K562 (cell line): ENCODE measurements around the gene MYH7. TPM values are rescaled to one million over a fixed set of nuclear protein-coding genes. Genes with fewer than 3 reads are reported as not detected.

ENCODE experiments used
- ATF6 ChIP-seq: sonication (generic); formaldehyde crosslinking; IDR thresholded peaks from 2 replicates; pipeline ENCODE4 v1.4.0; 2020; ENCODE audit warnings: mild to moderate bottlenecking, missing genetic modification reagents
- CBX5 ChIP-seq: IDR thresholded peaks from 2 replicates; pipeline ENCODE4 v1.6.1; 2014; ENCODE audit warnings: low read depth, borderline replicate concordance
- CCAR2 ChIP-seq: fragments of 200-400 bp; formaldehyde crosslinking; IDR thresholded peaks from 2 replicates; pipeline ENCODE4 v1.6.1; 2017; ENCODE audit warnings: mild to moderate bottlenecking, low read depth, low read length
- HBP1 ChIP-seq: fragments of 450-650 bp; formaldehyde crosslinking; IDR thresholded peaks from 2 replicates; pipeline ENCODE4 v1.4.0; 2022; ENCODE audit warnings: missing genetic modification characterization
- MITF ChIP-seq: IDR thresholded peaks from 2 replicates; pipeline ENCODE4 v1.6.1; 2014; ENCODE audit warnings: antibody characterized with exemption
- MXI1 ChIP-seq: IDR thresholded peaks from 2 replicates; pipeline ENCODE4 v1.6.1; 2011; ENCODE audit warnings: low read depth, mild to moderate bottlenecking, improper control_type of control experiment, low read length
- NR3C1 ChIP-seq: sonication (generic); formaldehyde crosslinking; IDR thresholded peaks from 2 replicates; pipeline ENCODE4 v1.8.1; 2022; ENCODE audit warnings: missing genetic modification reagents
- PHTF2 ChIP-seq: fragments of 250-450 bp; sonication (Bioruptor Pico); IDR thresholded peaks from 2 replicates; pipeline ENCODE4 v1.5.0; 2021; ENCODE audit warnings: mild to moderate bottlenecking
- RBM17 ChIP-seq: fragments of 200-400 bp; formaldehyde crosslinking; IDR thresholded peaks from 2 replicates; pipeline ENCODE4 v1.6.1; 2017; ENCODE audit warnings: low read depth, mild to moderate bottlenecking, low read length, borderline replicate concordance
- RBM25 ChIP-seq: fragments of 200-400 bp; formaldehyde crosslinking; IDR thresholded peaks from 2 replicates; pipeline ENCODE4 v1.6.1; 2018; ENCODE audit warnings: low read length, low read depth, moderate library complexity; ENCODE audit not compliant: severe bottlenecking
- SPI1 ChIP-seq: IDR thresholded peaks from 2 replicates; pipeline ENCODE4 v1.6.1; 2011; ENCODE audit warnings: low read depth, low read length, control low read depth, borderline replicate concordance
- TGIF2 ChIP-seq: sonication (generic); formaldehyde crosslinking; IDR thresholded peaks from 2 replicates; pipeline ENCODE4 v1.8.1; 2022; ENCODE audit warnings: mild to moderate bottlenecking, missing genetic modification reagents, moderate library complexity
- UBTF ChIP-seq, 2 experiments: IDR thresholded peaks; 2 replicates each; pipeline ENCODE4 v1.6.1; 2012; ENCODE audit warnings: improper control_type of control experiment in 2 of 2, low read depth in 2 of 2, low read length in 2 of 2, borderline replicate concordance in 1 of 2
- ZBED1 ChIP-seq: IDR thresholded peaks from 2 replicates; pipeline ENCODE4 v1.6.1; 2014
- ZC3H8 ChIP-seq: fragments of 450-650 bp; IDR thresholded peaks from 2 replicates; pipeline ENCODE4 v1.6.1; 2017
- ZKSCAN8 ChIP-seq: fragments of 200-800 bp; sonication (Bioruptor generic); IDR thresholded peaks from 2 replicates; pipeline ENCODE4 v1.6.1; 2016; ENCODE audit warnings: missing genetic modification characterization, missing compliant biosample characterization
- ZNF232 ChIP-seq: sonication (generic); formaldehyde crosslinking; IDR thresholded peaks from 2 replicates; pipeline ENCODE4 v1.8.0; 2022; ENCODE audit warnings: mild to moderate bottlenecking, missing genetic modification reagents
- ZNF695 ChIP-seq: fragments of 450-650 bp; formaldehyde crosslinking; IDR thresholded peaks from 2 replicates; pipeline ENCODE4 v1.4.0; 2020; ENCODE audit warnings: mild to moderate bottlenecking, moderate library complexity
- ZNF778 ChIP-seq: fragments of 450-650 bp; formaldehyde crosslinking; IDR thresholded peaks from 2 replicates; pipeline ENCODE4 v1.4.0; 2020; ENCODE audit warnings: mild to moderate bottlenecking, moderate library complexity
- polyA plus RNA-seq, 8 experiments: library from polyadenylated mRNA; depleted of rRNA in 4 of 8; stranded (reverse) in 5 of 8; unstranded in 3 of 8; fragments of >200 nt; fragmentation: Nextera tagmentation in 2 of 8; fragmentation: Illumina TruSeq in 1 of 8; extraction: Ambion mirVana in 2 of 8; extraction: Trizol in 1 of 8; gene quantifications; 2 replicates each; pipeline versions ENCODE4 v1.2.1 to v1.2.3, GENCODE V29; 2011 to 2014; ENCODE audit warnings: inconsistent platforms in 1 of 8, missing spikeins in 1 of 8
- total RNA-seq, 7 experiments: library from RNA; depleted of rRNA in 6 of 7; stranded (reverse); fragments of >200 nt in 6 of 7; fragmentation: Illumina TruSeq in 2 of 7; extraction: Trizol in 2 of 7; gene quantifications; 2 replicates each; pipeline versions ENCODE4 v1.2.1 to v1.2.3, GENCODE V29; 2011 to 2021; ENCODE audit warnings: low replicate concordance in 1 of 7
- TF ChIP-seq, protein P1 (sequence below): fragments of 250-450 bp; sonication (Bioruptor Pico); IDR thresholded peaks from 2 replicates; pipeline ENCODE4 v1.6.1; 2021; ENCODE audit warnings: mild to moderate bottlenecking

The MYH7 gene
- total and polyA plus RNA-seq, 9 of the 15 experiments (the other 6 are each of a cell fraction or from before 2014, with no cell fraction given) = not detected

GRCh38 chr14:23469127-23469905 lies 33.9 kb upstream of the MYH7 start, which contains the start of gene NGDN (continued):
- no peak for TF ChIP-seq HBP1 (CRISPR knock-in tag)
- TF ChIP-seq TGIF2 (CRISPR knock-in tag) = no peak
- TF ChIP-seq NR3C1 (CRISPR knock-in tag) = no peak
- TF ChIP-seq ATF6 (CRISPR knock-in tag) = no peak
- TF ChIP-seq RBM25 = peak; percentile 93
- TF ChIP-seq CCAR2 = no peak
- no peak for TF ChIP-seq ZNF695 (CRISPR knock-in tag)
- no peak for TF ChIP-seq RBM17
- TF ChIP-seq PHTF2 (CRISPR knock-in tag) = no peak
- TF ChIP-seq, protein P1, sequence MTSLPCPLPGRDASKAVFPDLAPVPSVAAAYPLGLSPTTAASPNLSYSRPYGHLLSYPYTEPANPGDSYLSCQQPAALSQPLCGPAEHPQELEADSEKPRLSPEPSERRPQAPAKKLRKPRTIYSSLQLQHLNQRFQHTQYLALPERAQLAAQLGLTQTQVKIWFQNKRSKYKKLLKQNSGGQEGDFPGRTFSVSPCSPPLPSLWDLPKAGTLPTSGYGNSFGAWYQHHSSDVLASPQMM (CRISPR knock-in tag) = no peak
- no peak for TF ChIP-seq UBTF (IDR thresholded peaks at IDR 0.05; ENCODE audit: borderline replicate concordance in 1 of 2, low read depth in 2 of 2, low read length in 2 of 2)
- TF ChIP-seq CBX5 = no peak
- TF ChIP-seq MITF = no peak
- no peak for TF ChIP-seq ZKSCAN8
- no peak for TF ChIP-seq ZNF778 (CRISPR knock-in tag)
- no peak for TF ChIP-seq ZNF232 (CRISPR knock-in tag)
- TF ChIP-seq ZC3H8 = no peak
- peak; percentile 81 for TF ChIP-seq SPI1
- no peak for TF ChIP-seq MXI1
- no peak for TF ChIP-seq ZBED1
